GM18867 (cell line): ENCODE results near the gene VSTM1.

ENCODE experiments used
- ATAC-seq: cut with Tn5 transposase; IDR thresholded peaks from one replicate; pipeline ENCODE4 v1.9.1; 2021; ENCODE audit warnings: mild to moderate bottlenecking, moderate library complexity; ENCODE audit not compliant: unreplicated experiment

VSTM1 gene

DNA sequence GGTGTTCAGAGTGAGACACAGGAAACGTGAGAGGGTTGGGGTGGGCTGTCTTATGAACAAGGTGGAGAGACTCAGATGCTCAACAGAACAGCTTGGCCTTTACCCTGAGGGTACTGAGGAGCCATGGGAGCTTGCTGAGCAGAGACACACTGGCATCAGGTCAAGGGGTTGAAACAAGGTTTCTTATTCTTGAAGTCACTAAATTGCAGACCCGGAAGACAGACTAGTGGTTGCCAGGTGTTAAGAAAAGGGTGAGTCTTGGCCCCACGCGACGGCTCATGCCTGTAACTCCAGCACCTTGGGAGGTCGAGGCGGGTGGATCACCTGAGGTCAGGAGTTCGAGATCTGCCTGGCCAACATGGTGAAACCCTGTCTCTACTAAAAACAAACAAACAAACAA is 49.8 kb downstream of the VSTM1 start:
- ATAC-seq, result no peak

DNA sequence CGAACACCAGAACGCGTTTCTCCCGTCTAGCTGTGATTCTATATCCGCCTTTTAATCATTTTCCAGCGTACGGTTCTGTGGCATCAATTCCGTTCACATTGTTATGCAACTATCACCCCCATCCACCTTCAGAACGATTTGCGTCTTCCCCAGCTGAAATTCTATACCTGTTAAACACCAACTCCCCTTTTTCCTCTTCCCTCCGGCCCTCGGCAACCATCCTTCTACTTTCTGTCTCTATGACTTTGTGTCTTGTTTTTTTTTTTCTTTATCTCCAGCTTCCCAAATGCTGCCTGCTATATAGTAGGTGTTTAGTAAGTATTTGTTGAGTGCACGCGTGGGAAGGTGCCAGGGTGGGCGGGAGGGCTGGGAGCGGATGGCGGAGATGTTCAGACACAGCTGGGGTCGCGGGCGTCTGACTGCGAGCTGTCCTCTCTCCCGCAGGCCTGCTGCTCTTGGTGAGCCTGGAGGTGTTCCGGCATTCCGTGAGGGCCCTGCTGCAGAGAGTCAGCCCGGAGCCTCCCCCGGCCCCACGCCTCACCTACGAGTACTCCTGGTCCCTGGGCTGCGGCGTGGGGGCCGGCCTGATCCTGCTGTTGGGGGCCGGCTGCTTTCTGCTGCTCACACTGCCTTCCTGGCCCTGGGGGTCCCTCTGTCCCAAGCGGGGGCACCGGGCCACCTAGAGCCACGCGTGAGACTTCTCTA is 52.0 kb downstream of the VSTM1 start:
- ATAC-seq, result no peak

DNA sequence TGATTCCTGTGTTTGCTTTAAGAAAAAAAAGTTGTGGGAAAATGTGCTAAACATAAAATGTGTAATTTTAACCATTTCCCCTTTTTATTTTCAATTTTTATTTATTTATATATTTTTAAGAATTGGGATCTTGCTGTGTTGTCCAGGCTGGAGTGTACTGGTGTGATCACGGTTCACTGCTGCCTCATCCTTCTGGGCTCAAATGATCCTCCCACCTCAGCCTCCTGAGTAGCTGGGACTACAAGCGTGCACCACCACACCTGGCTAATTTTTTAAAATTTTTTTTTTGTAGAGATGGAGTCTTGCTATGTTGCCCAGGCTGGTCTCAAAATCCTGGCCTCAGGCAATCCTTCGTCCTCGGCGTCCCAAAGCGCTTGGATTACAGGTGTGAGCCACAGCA is 53.2 kb downstream of the VSTM1 start:
- no peak for ATAC-seq

DNA sequence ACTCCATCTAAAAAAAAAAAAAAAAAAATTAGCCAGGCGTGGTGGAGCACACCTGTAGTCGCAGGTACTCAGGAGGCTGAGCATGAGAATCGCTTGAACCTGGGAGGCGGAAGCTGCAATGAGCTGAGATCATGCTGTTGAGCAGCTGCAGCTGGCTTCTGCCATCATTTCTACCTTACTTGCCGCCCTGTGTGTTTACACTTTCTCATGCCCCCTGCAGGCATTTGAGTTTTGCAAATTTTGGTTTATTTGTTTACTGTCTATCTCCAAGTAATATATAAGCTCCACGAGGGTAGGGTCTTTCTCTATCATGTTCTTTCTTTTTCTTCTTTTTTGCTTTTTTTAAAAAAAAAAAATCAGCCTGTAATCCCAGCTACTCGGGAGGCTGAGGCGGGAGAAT is 54.3 kb downstream of the VSTM1 start:
- no peak for ATAC-seq

DNA sequence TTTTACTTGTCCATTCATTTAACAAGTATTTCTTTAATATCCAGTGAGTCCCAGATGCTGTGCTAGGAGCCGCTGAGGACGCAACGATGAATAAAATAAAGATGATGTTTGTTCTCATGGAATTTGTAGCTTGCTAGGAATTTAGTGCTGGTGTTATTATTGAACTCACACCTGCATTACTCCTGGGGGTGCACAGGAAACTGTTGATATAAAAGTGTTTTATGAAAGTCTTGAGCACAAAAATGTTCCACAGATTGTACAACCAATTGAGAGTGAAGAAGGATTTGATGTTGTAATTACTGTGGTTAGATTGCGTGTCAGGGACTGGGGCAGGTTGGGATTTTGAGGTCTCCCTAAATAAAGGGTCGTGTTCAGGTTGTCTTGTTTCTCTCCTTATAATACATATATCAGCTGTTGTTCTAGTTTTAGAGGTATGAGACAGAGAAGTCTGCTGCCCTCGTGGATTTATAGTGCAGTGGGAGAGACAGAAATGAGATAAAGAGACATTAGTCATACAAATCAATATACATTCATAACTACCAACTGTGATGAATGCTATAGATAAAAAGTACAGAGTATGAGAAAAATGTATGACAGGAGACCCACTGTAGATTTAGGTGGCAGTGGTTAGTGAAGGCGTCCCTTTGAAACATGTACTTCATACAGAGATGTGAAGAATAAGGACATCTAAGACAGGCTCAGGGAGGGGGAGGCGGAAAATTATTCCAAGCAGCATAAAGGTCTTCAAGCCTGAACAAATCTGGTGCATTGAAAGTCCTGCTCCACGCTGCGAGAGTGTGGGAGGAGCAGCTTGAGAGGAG is 61.0 kb downstream of the VSTM1 start:
- ATAC-seq, result no peak

DNA sequence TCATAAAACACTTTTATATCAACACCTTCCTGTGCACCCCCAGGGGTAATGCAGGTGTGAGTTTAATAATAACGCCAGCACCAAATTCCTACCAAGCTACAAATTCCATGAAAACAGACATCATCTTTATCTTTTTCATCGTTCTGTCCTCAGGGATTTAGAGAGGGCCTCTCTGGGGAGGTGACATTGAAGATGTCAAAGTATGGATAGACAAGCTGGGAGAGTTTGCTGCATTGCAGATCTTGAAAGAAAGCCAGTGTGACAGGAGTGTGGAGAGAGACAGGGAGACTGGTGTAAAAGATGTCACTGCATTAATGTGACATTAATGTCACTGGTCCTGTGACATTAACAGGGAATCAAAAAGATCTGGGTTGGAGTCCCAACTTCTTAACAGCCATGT is 62.2 kb downstream of the VSTM1 start:
- no peak for ATAC-seq

DNA sequence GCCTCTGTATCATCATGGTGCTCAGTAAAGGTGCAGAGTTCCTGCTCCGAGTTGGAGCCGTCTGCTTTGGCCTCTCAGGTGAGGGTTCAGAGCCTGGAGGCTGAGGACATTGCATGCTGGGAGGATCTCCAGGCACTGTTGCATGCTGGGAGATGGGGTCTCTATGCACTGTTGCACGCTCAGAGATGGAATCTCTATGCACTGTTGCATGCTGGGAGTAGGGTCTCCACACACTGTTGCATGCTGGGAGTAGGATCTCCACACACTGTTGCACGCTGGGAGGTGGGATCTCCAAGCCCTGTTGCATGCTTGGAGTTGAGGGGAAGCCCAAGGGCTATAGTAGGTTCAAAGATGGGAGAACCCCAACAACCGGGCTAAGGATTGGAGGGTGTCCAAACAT is 64.0 kb downstream of the VSTM1 start:
- ATAC-seq, result no peak

DNA sequence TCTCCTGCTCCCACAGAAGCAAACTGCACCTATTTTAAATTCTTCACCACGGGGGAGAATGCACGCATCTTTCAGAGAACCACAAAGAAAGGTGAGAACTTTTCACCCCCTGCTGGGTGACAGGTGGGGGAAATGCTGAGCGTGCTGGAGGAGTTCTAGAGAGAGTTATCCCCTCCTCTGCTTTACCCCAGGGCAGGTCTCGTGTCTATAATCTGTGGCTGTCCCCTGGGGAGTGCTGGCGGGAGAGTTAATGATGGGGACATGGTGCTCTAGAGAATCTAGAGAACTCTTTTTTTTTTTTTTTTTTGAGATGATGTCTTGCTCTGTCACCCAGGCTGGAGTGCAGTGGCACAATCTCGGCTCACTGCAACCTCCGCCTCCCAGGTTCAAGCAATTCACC is 65.5 kb downstream of the VSTM1 start:
- no peak for ATAC-seq

DNA sequence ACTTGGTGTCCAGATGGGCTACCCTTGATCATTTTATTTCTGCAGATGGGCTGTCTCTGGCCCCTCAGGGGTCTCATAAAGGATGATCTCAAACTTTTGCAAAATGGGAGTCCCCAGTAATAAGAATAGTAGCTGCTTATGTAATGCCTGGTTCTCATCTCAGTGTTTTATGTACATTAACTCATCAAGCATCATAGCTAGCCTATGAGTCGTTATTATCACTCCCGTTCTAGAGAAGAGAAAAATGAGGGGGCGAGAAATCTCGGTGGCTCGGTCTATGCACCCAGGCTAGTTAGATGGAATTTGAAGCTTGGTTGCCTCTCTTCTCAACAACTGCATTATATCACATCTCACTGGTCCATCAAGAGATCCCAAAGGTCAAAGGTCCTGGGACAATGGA is 68.9 kb downstream of the VSTM1 start:
- no peak for ATAC-seq

DNA sequence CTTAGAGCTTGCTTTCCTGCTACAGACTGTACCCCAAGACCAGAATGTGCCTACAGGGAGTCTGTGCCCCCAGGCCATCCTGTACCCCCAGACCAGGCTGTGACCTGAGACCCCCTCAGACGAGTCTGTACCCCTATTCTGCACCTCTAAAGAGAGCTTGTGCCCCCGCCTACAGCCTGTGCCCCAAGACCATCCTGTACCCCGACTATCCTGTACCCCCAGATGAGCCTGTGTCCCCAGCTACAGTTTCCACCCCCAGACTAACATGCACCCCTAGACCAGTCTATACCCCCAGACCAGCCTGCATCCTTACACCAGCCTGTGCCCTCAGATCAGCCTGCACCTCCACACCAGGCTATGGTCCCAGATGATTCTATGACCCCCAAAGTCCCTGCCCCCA is 70.2 kb downstream of the VSTM1 start:
- ATAC-seq, result no peak

DNA sequence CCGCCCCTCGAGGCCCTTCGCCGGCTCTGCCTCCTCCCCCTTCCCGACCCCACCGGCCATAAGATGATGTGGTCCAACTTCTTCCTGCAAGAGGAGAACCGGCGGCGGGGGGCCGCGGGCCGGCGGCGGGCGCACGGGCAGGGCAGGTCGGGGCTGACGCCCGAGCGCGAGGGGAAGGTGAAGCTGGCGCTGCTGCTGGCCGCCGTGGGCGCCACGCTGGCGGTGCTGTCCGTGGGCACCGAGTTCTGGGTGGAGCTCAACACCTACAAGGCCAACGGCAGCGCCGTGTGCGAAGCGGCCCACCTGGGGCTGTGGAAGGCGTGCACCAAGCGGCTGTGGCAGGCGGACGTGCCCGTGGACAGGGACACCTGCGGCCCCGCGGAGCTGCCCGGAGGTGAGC is 70.9 kb downstream of the VSTM1 start:
- no peak for ATAC-seq

DNA sequence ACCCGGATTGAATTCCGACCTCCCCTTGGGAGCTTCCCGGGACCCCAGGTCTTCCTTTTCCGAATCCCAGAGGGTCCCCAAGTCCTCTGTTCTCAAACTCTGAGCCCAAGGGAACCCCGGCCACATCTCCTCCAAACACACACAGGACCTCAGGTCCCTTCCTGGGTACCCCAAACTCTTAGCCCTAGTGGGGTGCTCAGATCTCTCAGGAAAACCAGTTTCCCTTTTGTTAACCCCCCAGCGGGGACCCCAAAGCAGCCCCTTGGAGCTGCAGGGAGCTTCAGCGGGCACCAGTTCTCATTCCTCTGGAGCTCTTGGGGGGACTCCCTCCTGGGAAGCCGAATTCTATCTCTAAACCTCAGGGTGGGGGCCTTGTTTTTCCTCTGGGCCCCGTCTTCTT is 71.5 kb downstream of the VSTM1 start:
- no peak for ATAC-seq

DNA sequence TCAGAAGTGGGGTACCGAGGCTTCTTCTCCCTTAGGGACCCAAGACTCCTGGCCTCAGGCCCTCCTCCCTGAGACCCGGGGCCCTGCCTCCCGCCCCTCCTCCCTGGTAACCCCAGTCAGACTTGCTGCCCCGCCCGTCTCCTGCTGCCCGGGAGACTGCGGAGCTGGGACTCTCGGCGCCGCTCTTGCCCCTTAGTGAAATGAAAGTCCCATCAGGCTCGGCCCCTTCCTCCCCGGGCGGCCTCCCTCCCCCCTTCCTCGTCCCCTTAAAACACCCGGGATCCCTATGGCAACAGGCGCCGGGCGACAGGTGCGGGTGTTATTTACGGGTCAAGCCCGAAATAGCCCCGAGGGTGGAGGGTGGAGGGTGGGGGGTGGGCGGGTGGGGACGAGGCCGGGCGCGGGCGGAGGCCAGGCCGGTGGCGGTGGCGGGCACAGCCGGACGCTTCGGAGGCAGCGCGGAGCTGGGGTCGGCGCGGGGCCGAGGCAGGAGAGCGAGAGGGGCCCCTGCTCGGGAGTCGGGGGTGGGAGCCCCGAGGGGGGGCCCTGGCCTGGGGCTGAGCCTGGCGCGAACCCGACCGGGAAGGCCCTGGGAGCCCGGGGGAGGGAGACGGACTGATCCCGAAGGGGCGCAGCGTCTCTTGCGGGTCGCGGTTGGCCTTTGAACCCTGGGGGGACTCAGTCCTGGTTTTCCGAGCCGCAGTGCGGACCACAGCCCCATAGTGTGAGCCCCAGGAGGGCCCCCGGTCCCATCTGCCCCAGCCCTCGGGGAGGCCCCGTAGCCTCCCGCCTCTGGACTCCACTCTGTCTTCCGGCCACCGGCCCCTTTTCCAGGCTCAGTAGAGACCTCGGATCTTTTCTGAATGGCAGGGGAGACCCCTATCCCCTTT is 72.2 kb downstream of the VSTM1 start, which contains the start of gene CACNG6:
Gene CACNG6 (plus strand): TSS at position 414 of the 890 bp plus-strand sequence. CDS start 1,241 bp downstream, outside the sequence.
- no peak for ATAC-seq
